Chondrocyte (in vitro differentiated cells): ENCODE measurements around the gene FAM43A. TPM values are rescaled to one million over a fixed set of nuclear protein-coding genes. Genes with fewer than 3 reads are reported as not detected.

Source experiments
- DNase-seq: peaks from one replicate; pipeline ENCODE4 v3.0.0; 2021; ENCODE audit warnings: mixed read lengths, low spot score
- H3K27ac Mint-ChIP-seq: one replicate; pipeline ENCODE4 v1.8.0; 2021; ENCODE audit warnings: mild to moderate bottlenecking, moderate library complexity, mixed read lengths; ENCODE audit not compliant: unreplicated experiment
- H3K27me3 Mint-ChIP-seq: 2 replicates; pipeline ENCODE4 v1.8.0; 2021; ENCODE audit warnings: low read depth, mixed read lengths
- H3K36me3 Mint-ChIP-seq: 2 replicates; pipeline ENCODE4 v1.8.0; 2021; ENCODE audit warnings: low read depth, mixed read lengths
- H3K4me1 Mint-ChIP-seq: 2 replicates; pipeline ENCODE4 v1.8.0; 2021; ENCODE audit warnings: low read depth, mild to moderate bottlenecking, mixed read lengths
- H3K4me3 Mint-ChIP-seq: one replicate; pipeline ENCODE4 v1.8.0; 2021; ENCODE audit warnings: mild to moderate bottlenecking, moderate library complexity, mixed read lengths; ENCODE audit not compliant: unreplicated experiment
- H3K9me3 Mint-ChIP-seq: 2 replicates; pipeline ENCODE4 v1.8.0; 2021; ENCODE audit warnings: low read depth, mixed read lengths
- CTCF ChIP-seq: fragments of 200-600 bp; sonication (generic); IDR thresholded peaks from 2 replicates; pipeline ENCODE4 v1.5.0; 2021; ENCODE audit warnings: antibody characterized with exemption, mild to moderate bottlenecking, moderate library complexity
- total RNA-seq: library from RNA; stranded (reverse); gene quantifications from 3 replicates; pipeline ENCODE4 v1.2.1, GENCODE V29; 2021

Gene FAM43A
- total RNA-seq, 1 donor from 2014 or later: 25.3 TPM

DNA sequence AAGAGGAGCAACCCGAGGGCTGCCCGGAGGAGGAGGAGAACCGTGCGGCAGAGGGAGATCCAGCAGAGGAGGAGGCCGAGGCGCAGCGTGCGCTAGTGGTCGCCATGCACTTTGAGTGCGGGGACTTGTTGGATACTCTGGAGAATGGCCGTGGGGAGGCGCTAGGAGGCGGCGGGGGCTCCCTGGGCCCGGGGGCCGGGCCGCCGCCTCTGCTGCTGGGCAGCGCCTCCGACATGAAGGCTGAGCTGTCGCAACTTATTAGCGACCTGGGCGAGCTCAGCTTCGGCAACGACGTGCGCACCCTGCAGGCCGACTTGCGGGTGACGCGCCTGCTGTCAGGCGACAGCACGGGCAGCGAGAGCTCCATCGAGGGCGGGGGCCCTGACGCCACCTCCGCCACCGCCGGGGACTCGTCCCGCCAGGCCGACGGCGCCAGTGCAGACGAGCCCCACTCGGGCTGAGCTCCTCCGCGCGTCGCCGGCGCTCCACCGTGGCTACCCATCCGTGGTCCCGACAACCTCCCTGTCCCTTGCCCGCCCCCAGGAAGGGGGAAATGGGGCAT is 2.0 kb downstream of the FAM43A start:
- Mint-ChIP-seq H3K4me1 (peaks cover 61% of the 10 kb centered on the region), H3K9me3 (no peaks in the 10 kb centered on the region), H3K27me3 (no peaks in the 10 kb centered on the region), H3K4me3 (peak overlapping the region; percentile 91), H3K27ac (peak overlapping the region; percentile 78), H3K36me3 (peaks cover 3% of the 10 kb centered on the region)
- peak; percentile 79 for TF ChIP-seq CTCF
- DNase-seq: peak; percentile 94

DNA sequence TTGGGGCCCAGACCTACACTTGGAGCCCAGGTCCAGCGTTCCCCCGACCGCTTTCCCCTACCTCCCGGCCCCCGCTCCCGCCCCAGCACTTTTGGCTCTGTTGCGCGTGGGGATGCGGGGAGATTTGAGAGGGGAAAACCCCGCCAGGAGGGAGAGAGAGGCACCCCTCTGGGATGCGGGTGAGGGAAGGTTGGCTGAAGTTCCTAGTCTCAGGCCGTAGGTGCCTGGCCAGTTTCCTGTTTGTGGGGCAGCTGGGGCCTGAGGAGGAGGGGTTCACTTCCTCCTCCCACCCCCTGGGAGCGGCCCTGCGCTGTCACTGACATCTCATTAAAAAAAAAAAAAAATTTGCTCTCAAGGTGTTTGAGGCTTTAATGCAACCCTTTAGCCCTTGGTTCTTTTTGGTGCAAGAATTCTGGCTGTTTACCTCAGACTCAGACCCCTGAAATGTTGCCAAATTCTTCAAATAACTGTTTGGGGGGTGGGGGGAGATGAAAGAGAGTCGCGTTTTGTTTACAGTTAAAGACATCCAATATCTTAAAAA is 2.6 kb downstream of the FAM43A start:
- Mint-ChIP-seq H3K4me3 (peak overlapping the region; percentile 91), H3K9me3 (no peaks in the 10 kb centered on the region), H3K36me3 (peaks cover 3% of the 10 kb centered on the region), H3K27me3 (no peaks in the 10 kb centered on the region), H3K27ac (peak overlapping the region; percentile 77), H3K4me1 (peaks cover 55% of the 10 kb centered on the region)
- TF ChIP-seq CTCF: no peak
- DNase-seq: no peak

GRCh38 chr3:194688946-194689345 is 3.3 kb downstream of the FAM43A start:
- peak overlapping the region; percentile 77 for H3K27ac Mint-ChIP-seq
- no peaks in the 10 kb centered on the region for H3K9me3 Mint-ChIP-seq
- peaks cover 3% of the 10 kb centered on the region for H3K36me3 Mint-ChIP-seq
- no peak for TF ChIP-seq CTCF
- peaks cover 50% of the 10 kb centered on the region for H3K4me1 Mint-ChIP-seq
- peak overlapping the region; percentile 91 for H3K4me3 Mint-ChIP-seq
- H3K27me3 Mint-ChIP-seq: no peaks in the 10 kb centered on the region
- no peak for DNase-seq

- Mint-ChIP-seq H3K36me3 (peaks cover 3% of the 10 kb centered on the region), H3K9me3 (no peaks in the 10 kb centered on the region), H3K27me3 (no peaks in the 10 kb centered on the region), H3K4me3 (peak overlapping the region; percentile 91), H3K4me1 (peaks cover 50% of the 10 kb centered on the region), H3K27ac (peak overlapping the region; percentile 77)
- DNase-seq: no peak
- no peak for TF ChIP-seq CTCF
Measured at GRCh38 chr3:194689493-194689944, 3.8 kb downstream of the FAM43A start.

DNA sequence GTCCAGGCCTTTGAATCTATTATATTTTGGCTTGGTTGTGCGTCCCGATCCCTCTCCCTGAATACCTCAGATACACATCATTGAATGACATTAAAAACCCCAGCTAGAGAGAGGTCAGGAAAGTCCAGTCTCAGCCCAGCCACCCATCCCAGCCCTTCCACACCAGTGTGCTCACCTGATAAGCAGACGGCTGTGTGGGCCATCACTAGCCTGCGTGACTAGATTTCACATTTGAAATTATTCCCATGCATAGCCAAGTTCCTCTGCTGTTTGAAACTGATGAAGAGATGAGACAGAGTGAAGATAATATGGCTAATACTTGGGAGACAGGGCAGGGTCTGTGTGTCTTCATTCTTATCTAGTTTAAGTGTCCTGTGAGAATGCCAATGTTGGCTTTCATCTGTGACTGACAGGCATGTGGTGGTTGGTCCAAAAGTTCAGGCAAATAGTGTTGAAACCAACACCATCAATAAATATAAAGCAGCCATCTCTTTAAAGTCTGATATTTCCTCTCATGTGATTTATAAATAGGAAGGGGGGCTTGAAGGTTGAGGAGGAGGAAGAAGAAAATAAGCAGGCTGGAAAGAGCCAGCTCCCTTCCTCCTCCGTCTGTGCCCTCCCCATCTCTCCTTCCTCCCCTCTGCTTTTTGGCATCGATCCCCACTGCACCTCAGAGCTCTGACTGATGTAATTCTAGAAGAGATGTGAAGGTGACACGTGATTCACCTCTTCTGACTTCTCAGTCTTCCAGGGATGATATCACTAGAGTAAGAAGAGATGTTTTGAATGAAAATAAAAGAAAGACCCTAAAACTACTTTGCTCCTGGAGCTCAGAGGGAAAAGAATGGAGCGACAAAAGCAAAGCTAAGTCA is 5.1 kb downstream of the FAM43A start:
- H3K9me3 Mint-ChIP-seq: no peaks in the 10 kb centered on the region
- H3K4me1 Mint-ChIP-seq: peaks cover 44% of the 10 kb centered on the region
- peaks cover 3% of the 10 kb centered on the region for H3K36me3 Mint-ChIP-seq
- peak overlapping the region; percentile 82 for H3K27ac Mint-ChIP-seq
- no peak overlapping the region for H3K4me3 Mint-ChIP-seq
- no peak for TF ChIP-seq CTCF
- H3K27me3 Mint-ChIP-seq: no peaks in the 10 kb centered on the region
- DNase-seq: no peak
